Small intestine (tissue), 7 donors: ENCODE data around the gene PGAM5. TPM values are rescaled to one million over a fixed set of nuclear protein-coding genes. Genes with fewer than 3 reads are reported as not detected.

ENCODE experiments used
- DNase-seq, 2 donors: peaks; one replicate each; pipeline versions ENCODE4 v3.0.0 to v3.0.0-alpha.2; 2013
- FAIRE-seq: peaks from 2 replicates; lab custom pipeline; 2012; peaks lifted over from hg19 to GRCh38; lab: Jason Lieb, UNC
- H3K27ac ChIP-seq, 3 donors: one replicate each; pipeline ENCODE4 v1.5.1; 2013; ENCODE audit warnings: low read length in 2 of 3, mild to moderate bottlenecking in 2 of 3, control low read depth in 1 of 3, inconsistent platforms in 1 of 3, low read depth in 1 of 3, moderate library complexity in 1 of 3
- H3K27me3 ChIP-seq, 3 donors: one replicate each; pipeline ENCODE4 v1.6.1; 2013; ENCODE audit warnings: low read length in 3 of 3, inconsistent platforms in 1 of 3; ENCODE audit not compliant: control insufficient read depth in 3 of 3, insufficient read depth in 3 of 3
- H3K36me3 ChIP-seq, 3 donors: one replicate each; pipeline ENCODE4 v1.6.1; 2013; ENCODE audit warnings: low read length in 3 of 3, inconsistent platforms in 1 of 3, low read depth in 1 of 3, mild to moderate bottlenecking in 1 of 3, moderate library complexity in 1 of 3; ENCODE audit not compliant: control insufficient read depth in 3 of 3, insufficient read depth in 2 of 3
- H3K4me1 ChIP-seq, 3 donors: one replicate each; pipeline ENCODE4 v1.6.1; 2013; ENCODE audit warnings: low read length in 2 of 3, inconsistent platforms in 1 of 3, low read depth in 1 of 3, mild to moderate bottlenecking in 1 of 3, moderate library complexity in 1 of 3; ENCODE audit not compliant: control insufficient read depth in 3 of 3, insufficient read depth in 2 of 3
- H3K4me3 ChIP-seq, 3 donors: one replicate each; pipeline ENCODE4 v1.5.1; 2013; ENCODE audit warnings: low read length in 3 of 3, control low read depth in 1 of 3, inconsistent platforms in 1 of 3, low read depth in 1 of 3, mild to moderate bottlenecking in 1 of 3, moderate library complexity in 1 of 3
- H3K9me3 ChIP-seq, 2 donors: one replicate each; pipeline ENCODE4 v1.6.1; 2013; ENCODE audit warnings: low read depth in 1 of 2, low read length in 1 of 2; ENCODE audit not compliant: control insufficient read depth in 2 of 2, insufficient read depth in 1 of 2
- WGBS, 3 donors: extraction: QIAGEN DNeasy Blood & Tissue Kit; methylation state at CpG; one replicate each; pipeline ENCODE4 v1.1.7; 2013; 5-methylcytosine and 5-hydroxymethylcytosine counted together
- polyA plus RNA-seq, 4 donors: library from polyadenylated mRNA; stranded (reverse) in 3 of 4; unstranded in 1 of 4; fragments of 200-250 nt in 3 of 4; fragments of 120-200 nt in 1 of 4; gene quantifications; one replicate each; pipeline versions ENCODE4 v1.2.1 to v1.2.3, GENCODE V29; 2013
- donor health status: healthy with polysubstance abuse.
- donor health status: control.
- donor health status: control.
- donor health status: Bipolar disorder and iron deficiency.
- donor health status: healthy.

PGAM5 gene
- polyA plus RNA-seq, 4 donors: 9.5 to 35.5 (median 15.8) TPM

DNA sequence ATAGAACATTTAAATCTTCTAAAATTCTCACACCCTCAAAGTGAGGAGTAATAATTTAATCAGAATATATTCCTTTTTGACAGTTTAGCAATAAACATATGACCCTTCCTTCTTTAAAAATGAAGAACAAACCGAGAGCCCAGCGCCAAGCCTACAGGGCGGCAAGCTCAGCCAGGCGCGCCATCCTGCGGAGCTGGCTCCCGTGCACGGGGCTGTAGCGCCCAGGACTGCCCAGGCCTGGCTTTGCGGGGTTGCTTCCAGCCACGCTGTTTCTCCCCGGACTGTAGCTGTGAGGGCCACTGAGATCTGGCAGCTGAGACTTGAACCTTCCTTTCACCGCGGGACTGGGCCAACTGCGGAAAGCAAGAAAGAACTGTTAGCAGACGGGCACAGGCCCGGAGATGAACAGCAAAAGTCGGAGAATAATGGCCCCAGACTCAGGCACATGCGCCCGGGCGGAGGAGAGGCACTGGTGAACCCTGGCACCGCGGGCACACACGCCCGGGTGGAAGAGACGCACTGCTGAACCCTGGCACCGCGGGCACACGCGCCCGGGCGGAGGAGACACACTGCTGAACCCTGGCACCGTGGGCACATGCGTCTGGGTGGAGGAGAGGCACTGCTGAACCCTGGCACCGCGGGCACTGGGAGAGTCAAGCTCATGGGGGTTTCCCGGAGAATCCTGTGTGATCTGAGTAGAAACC, 16.6 kb downstream of the PGAM5 start:
- H3K4me3 ChIP-seq: no peak overlapping the region
- WGBS, 3 donors: 92 to 95% (median 93%) methylated on average over 37 of the region's 37 CpGs
- no peaks in the 10 kb centered on the region for H3K4me1 ChIP-seq
- no peak overlapping the region for H3K27ac ChIP-seq
- no peaks in the 10 kb centered on the region for H3K27me3 ChIP-seq
- H3K36me3 ChIP-seq: peaks cover 41 to 86% (median 51%) of the 10 kb centered on the region in 3 donors
- FAIRE-seq: no peak
- DNase-seq: no peak
- no peaks in the 10 kb centered on the region for H3K9me3 ChIP-seq

DNA sequence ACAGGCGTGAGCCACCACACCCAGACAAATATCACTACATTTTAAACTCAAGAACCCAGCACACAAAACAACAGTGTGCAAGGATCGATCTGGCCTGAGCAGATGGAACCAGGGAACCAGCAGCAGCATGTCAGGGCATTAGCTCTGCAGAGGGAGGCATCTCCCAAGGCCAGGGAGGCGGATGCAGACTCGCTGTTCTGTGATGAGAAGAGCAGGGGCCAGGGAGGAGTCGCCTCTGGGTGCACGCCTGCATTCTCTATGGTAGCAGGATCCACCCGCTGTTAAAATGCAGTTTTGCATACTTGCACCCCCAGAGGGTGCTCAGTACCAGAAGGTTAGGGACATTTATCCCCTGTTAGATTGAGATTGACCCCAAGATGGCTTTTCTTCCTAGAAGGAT, 17.9 kb downstream of the PGAM5 start:
- H3K27me3 ChIP-seq: no peaks in the 10 kb centered on the region
- no peak overlapping the region for H3K4me3 ChIP-seq
- H3K9me3 ChIP-seq: no peaks in the 10 kb centered on the region
- WGBS, 3 donors: 96 to 99% (median 98%) methylated on average over 7 of the region's 7 CpGs
- FAIRE-seq (no peak), DNase-seq (no peak)
- no peaks in the 10 kb centered on the region for H3K4me1 ChIP-seq
- H3K36me3 ChIP-seq: peaks cover 41 to 86% (median 47%) of the 10 kb centered on the region in 3 donors
- H3K27ac ChIP-seq: no peak overlapping the region

DNA sequence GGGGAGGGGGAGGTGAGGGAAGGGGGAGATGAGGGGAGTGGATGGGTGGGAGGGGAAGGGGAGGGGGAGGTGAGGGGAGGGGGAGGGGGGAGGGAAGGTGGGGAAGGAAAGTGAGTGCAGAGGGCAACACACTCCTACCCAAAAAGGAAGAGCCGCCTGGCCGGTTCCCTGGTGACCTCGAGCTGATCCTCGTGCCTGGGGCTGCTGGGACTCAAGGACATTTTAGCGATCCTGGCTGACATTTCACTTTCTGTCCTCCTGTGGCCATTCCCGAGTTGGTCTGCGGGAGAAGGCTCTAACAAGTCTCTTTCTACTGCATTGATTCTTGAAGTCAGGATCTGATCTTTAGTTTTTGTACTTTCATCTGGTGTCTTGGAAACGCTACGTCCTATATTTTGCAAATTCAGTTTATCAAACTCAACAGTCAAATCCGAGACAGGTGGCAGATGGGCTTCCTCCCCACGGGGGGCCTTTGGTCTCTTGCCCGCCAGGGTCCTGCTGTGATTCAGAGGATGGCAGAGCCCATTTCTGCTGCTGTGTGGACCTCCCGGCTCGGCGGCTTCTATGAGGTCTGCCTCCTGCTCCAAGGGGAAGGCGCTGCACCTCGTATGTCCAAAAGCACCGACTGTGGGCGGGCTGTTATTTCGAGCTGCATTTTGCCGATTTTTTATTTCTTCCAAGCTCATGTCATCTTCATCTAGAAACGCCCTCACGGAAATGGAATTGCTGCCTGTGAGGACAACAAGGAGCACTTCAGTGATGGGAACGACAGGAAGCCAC, 19.1 kb downstream of the PGAM5 start:
- no peak overlapping the region for H3K27ac ChIP-seq
- no peaks in the 10 kb centered on the region for H3K27me3 ChIP-seq
- H3K4me1 ChIP-seq: no peaks in the 10 kb centered on the region
- FAIRE-seq: no peak
- DNase-seq: no peak
- WGBS, 3 donors: 88 to 91% (median 90%) methylated on average over 24 of the region's 24 CpGs
- no peak overlapping the region for H3K4me3 ChIP-seq
- peaks cover 37 to 85% (median 42%) of the 10 kb centered on the region in 3 donors for H3K36me3 ChIP-seq
- no peaks in the 10 kb centered on the region for H3K9me3 ChIP-seq

DNA sequence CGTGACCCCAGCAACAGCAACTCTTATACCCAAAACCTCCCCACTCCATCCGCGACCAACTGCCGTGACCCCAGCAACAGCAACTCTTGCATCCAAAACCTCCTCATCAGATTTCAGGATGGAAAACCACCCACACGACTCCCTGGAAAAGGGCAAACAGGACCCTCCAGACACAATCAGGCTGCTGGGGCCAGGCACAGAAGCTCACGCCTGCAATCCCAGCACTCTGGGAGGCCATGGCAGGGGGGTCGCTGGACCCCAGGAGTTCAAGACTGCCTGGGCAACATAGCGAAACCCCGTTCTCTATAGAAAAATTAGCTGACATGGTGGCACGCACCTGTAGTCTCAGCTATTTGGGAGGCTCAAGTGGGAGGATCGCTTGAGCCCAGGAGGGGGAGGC, 19.7 kb downstream of the PGAM5 start:
- DNase-seq (no peak), FAIRE-seq (no peak)
- H3K27me3 ChIP-seq: no peaks in the 10 kb centered on the region
- H3K4me1 ChIP-seq: no peaks in the 10 kb centered on the region
- H3K27ac ChIP-seq: no peak overlapping the region
- no peak overlapping the region for H3K4me3 ChIP-seq
- 94 to 98% (median 96%) methylated on average over 11 of the region's 11 CpGs for WGBS, 3 donors
- peaks cover 37 to 85% (median 43%) of the 10 kb centered on the region in 3 donors for H3K36me3 ChIP-seq
- no peaks in the 10 kb centered on the region for H3K9me3 ChIP-seq

DNA sequence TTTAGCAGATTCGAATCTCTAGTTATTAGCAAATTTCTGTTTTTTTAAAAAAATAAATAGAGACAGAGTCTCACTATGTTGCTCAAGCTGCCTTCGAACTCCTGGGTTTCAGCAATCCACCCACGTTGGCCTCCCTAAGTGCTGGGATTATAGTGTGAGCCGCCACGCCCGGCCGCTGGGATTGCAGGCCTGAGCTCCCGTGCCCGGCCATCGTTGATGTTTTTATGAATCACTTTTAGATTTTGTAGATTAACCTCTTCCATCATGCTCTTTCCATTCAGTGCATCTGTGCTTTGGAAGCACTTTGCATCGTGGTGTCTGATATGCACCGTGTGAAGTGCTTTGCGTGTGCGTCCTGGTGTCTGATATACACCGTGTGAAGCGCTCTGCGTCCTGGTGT, 20.9 kb downstream of the PGAM5 start:
- WGBS, 3 donors: 91 to 93% (median 92%) methylated on average over 17 of the region's 17 CpGs
- Histone ChIP-seq H3K36me3 (peaks cover 34 to 89% (median 38%) of the 10 kb centered on the region in 3 donors), H3K27ac (no peak overlapping the region), H3K27me3 (no peaks in the 10 kb centered on the region), H3K9me3 (no peaks in the 10 kb centered on the region), H3K4me3 (no peak overlapping the region), H3K4me1 (no peaks in the 10 kb centered on the region)
- FAIRE-seq: no peak
- DNase-seq: no peak

DNA sequence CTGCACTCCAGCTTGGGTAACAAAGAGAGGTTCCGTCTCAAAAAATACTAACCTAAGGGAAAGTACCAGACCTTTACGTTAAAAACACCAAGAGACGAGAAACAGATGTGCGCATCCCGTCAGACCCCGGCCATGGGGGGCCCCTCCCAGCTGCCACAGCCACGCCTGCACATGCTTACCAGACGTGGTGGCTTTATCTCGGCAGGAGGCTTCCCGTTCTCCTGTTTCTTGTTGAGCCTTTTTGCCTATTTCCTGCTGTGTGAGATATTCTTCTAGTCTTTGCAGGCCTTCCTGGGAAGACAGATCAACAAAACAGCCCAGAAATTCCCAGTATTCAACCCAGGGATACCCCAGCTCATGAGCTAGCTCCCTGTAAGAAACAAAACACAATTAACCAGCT, 23.6 kb downstream of the PGAM5 start:
- H3K27ac ChIP-seq: no peak overlapping the region
- no peak overlapping the region for H3K4me3 ChIP-seq
- WGBS, 3 donors: 80 to 86% (median 84%) methylated on average over 10 of the region's 10 CpGs
- no peaks in the 10 kb centered on the region for H3K9me3 ChIP-seq
- H3K4me1 ChIP-seq: no peaks in the 10 kb centered on the region
- no peak for DNase-seq
- FAIRE-seq: no peak
- no peaks in the 10 kb centered on the region for H3K27me3 ChIP-seq
- peaks cover 22 to 89% (median 32%) of the 10 kb centered on the region in 3 donors for H3K36me3 ChIP-seq

DNA sequence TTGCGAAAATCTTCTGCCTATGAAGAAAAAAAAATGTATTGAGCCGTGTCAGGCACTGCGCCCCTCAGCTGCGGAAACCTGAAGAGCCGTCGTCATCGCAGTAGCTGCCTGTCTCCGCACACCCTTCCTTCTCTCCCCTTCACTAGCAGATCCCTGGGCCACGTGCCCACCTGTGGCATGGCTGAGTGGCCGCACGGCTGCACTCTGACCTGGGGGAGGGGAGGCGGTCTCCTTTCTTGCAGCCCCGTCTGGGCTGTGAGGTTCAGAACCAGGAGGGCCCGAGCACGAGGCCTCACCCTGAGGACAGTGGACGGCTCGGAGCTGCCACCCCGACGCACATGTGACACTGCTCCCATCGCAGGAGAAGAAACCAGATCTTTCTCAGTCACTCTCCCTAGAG, 24.9 kb downstream of the PGAM5 start:
- no peak overlapping the region for H3K4me3 ChIP-seq
- H3K27me3 ChIP-seq: no peaks in the 10 kb centered on the region
- no peaks in the 10 kb centered on the region for H3K9me3 ChIP-seq
- 95% methylated on average over 20 of the region's 20 CpGs for WGBS, 3 donors
- FAIRE-seq (no peak), DNase-seq (no peak)
- H3K4me1 ChIP-seq: no peaks in the 10 kb centered on the region
- H3K36me3 ChIP-seq: peaks cover 29 to 90% (median 38%) of the 10 kb centered on the region in 3 donors
- no peak overlapping the region for H3K27ac ChIP-seq

DNA sequence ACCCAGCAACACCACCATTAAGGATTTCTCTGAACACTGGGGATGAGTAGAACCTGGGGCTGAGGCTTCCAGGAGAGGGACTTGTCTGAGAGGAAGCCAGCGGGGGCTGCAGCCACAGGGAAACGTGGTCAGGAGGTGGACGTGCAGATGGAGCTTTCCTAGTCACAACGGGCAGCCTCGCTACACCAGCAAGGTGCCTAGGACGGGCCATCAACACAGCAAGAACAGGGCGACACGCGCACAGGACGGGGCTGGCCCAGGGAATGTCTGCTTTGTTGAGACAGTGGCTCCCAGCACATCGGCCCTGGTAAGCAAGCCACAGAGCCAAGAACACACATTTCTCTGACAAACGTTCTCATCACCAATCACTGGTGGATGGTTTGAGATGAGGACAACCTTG, 25.7 kb downstream of the PGAM5 start:
- H3K36me3 ChIP-seq: peaks cover 26 to 90% (median 44%) of the 10 kb centered on the region in 3 donors
- no peaks in the 10 kb centered on the region for H3K27me3 ChIP-seq
- no peak overlapping the region for H3K4me3 ChIP-seq
- no peak for DNase-seq
- H3K4me1 ChIP-seq: no peaks in the 10 kb centered on the region
- WGBS, 3 donors: 93 to 99% (median 94%) methylated on average over 11 to 12 of the region's 12 CpGs
- no peak for FAIRE-seq
- H3K27ac ChIP-seq: no peak overlapping the region
- no peaks in the 10 kb centered on the region for H3K9me3 ChIP-seq
